ENCODE measurements around the gene AGAP1. TPM values are rescaled to one million over a fixed set of nuclear protein-coding genes. Genes with fewer than 3 reads are reported as not detected.

Gene AGAP1
- total and polyA plus RNA-seq, 7 donors: 10.8 to 42.7 (median 18.6) TPM

- intact Hi-C loops (cut with DNase I): no loop called here
- Histone ChIP-seq H3K36me3 (no peaks in the 10 kb centered on the region), H3K9me3 (no peaks in the 10 kb centered on the region), H3K4me3 (peak overlapping the region in 2 of 4 donors; percentile 29 to 34), H3K27me3 (peaks cover 77 to 100% (median 99%) of the 10 kb centered on the region in 3 donors), H3K27ac (no peak overlapping the region), H3K4me1 (peaks cover 0 to 63% (median 57%) of the 10 kb centered on the region in 4 donors)
- TF ChIP-seq EP300 (IDR thresholded peaks at IDR 0.05): no peak
- TF ChIP-seq CTCF (IDR thresholded peaks at IDR 0.05): no peak
- TF ChIP-seq POLR2AphosphoS5 (IDR thresholded peaks at IDR 0.05): peak in 1 of 4 donors; percentile 31
- 8 to 14% methylated on average over 18 of the region's 18 CpGs for WGBS, 2 donors
- DNase-seq: peak; percentile 27
Observed at GRCh38 chr2:236164925-236165841, 671.3 kb downstream of the AGAP1 start.

- H3K27me3 ChIP-seq: peaks cover 86 to 100% (median 99%) of the 10 kb centered on the region in 3 donors
- 4 to 5% methylated on average over 58 of the region's 58 CpGs for WGBS, 2 donors
- DNase-seq: no peak
- TF ChIP-seq POLR2AphosphoS5 (IDR thresholded peaks at IDR 0.05): no peak
- no peaks in the 10 kb centered on the region for H3K9me3 ChIP-seq
- H3K36me3 ChIP-seq: no peaks in the 10 kb centered on the region
- H3K4me1 ChIP-seq: peaks cover 0 to 63% (median 58%) of the 10 kb centered on the region in 4 donors
- intact Hi-C loops (cut with DNase I): no loop called here
- H3K4me3 ChIP-seq: peak overlapping the region in 3 of 4 donors; percentile 11 to 42 (median 16)
- no peak overlapping the region for H3K27ac ChIP-seq
Observed at GRCh38 chr2:236165842-236166795, 672.3 kb downstream of the AGAP1 start.

- intact Hi-C loops (cut with DNase I): no loop called here
- peaks cover 87 to 100% (median 99%) of the 10 kb centered on the region in 3 donors for H3K27me3 ChIP-seq
Observed at GRCh38 chr2:236166796-236167296, 673.0 kb downstream of the AGAP1 start.

GRCh38 chr2:236167297-236168109 is 673.7 kb downstream of the AGAP1 start:
- WGBS, 2 donors: 2 to 3% methylated on average over 112 of the region's 112 CpGs
- Histone ChIP-seq H3K36me3 (no peaks in the 10 kb centered on the region), H3K4me3 (peak overlapping the region in 3 of 4 donors; percentile 20 to 42 (median 38)), H3K4me1 (peaks cover 0 to 70% (median 68%) of the 10 kb centered on the region in 4 donors), H3K27me3 (peaks cover 90 to 100% (median 100%) of the 10 kb centered on the region in 3 donors), H3K9me3 (no peaks in the 10 kb centered on the region), H3K27ac (no peak overlapping the region)
- intact Hi-C loops (cut with DNase I): no loop called here
- TF ChIP-seq POLR2A (IDR thresholded peaks at IDR 0.05) (no peak), CTCF (IDR thresholded peaks at IDR 0.05) (no peak), POLR2AphosphoS5 (IDR thresholded peaks at IDR 0.05) (no peak), EP300 (IDR thresholded peaks at IDR 0.05) (no peak)
- DNase-seq: no peak

More at GRCh38 chr2:236166796-236167296, 673.0 kb downstream of the AGAP1 start:
- Histone ChIP-seq H3K9me3 (no peaks in the 10 kb centered on the region), H3K4me1 (peaks cover 0 to 64% (median 64%) of the 10 kb centered on the region in 4 donors), H3K4me3 (peak overlapping the region in 3 of 4 donors; percentile 20 to 42 (median 38)), H3K36me3 (no peaks in the 10 kb centered on the region), H3K27ac (no peak overlapping the region)
- no peak for DNase-seq
- WGBS, 2 donors: 3 to 4% methylated on average over 29 of the region's 29 CpGs
- TF ChIP-seq POLR2AphosphoS5 (IDR thresholded peaks at IDR 0.05): no peak
- TF ChIP-seq POLR2A (IDR thresholded peaks at IDR 0.05): no peak
- TF ChIP-seq CTCF (IDR thresholded peaks at IDR 0.05): no peak
- TF ChIP-seq EP300 (IDR thresholded peaks at IDR 0.05): no peak

All from sigmoid colon (tissue), 7 donors.